Colonic mucosa (tissue), 4 donors: Measurements from ENCODE around the gene NRCAM. TPM values are rescaled to one million over a fixed set of nuclear protein-coding genes. Genes with fewer than 3 reads are reported as not detected.

Source experiments
- DNase-seq: peaks from one replicate; pipeline ENCODE4 v3.0.0-alpha.2; 2020
- H3K27ac ChIP-seq: fragments of 200-600 bp; one replicate; pipeline ENCODE4 v1.8.0; 2021
- H3K27me3 ChIP-seq: fragments of 200-600 bp; one replicate; pipeline ENCODE4 v1.8.0; 2021
- H3K36me3 ChIP-seq: fragments of 200-600 bp; one replicate; pipeline ENCODE4 v1.8.0; 2021
- H3K4me1 ChIP-seq: fragments of 200-600 bp; one replicate; pipeline ENCODE4 v1.8.0; 2021; ENCODE audit warnings: mild to moderate bottlenecking
- H3K4me3 ChIP-seq: fragments of 200-600 bp; one replicate; pipeline ENCODE4 v1.8.0; 2021
- H3K9ac ChIP-seq, 2 donors: one replicate each; pipeline ENCODE4 v1.7.0; 2013; ENCODE audit warnings: control low read depth in 2 of 2, low read depth in 2 of 2, low read length in 2 of 2
- H3K9me3 ChIP-seq: fragments of 200-600 bp; one replicate; pipeline ENCODE4 v1.8.0; 2021
- intact Hi-C: fragments of 100-400 bp; cut with DNase I; formaldehyde crosslinking; loops from one replicate; pipeline ENCODE4 v1.14.1; 2022
- total RNA-seq, 2 donors: library from RNA; stranded (reverse); fragmentation: NEBNext Ultra II Directional in 1 of 2; extraction: Animal tissue kit (Norgen Biotek cat#: 25700) in 1 of 2; gene quantifications; one replicate each; pipeline ENCODE4 v1.2.1, GENCODE V29; 2021
- TF ChIP-seq, protein P1 (sequence below): fragments of 200-600 bp; IDR thresholded peaks from one replicate; pipeline ENCODE4 v1.8.0; 2022; ENCODE audit warnings: antibody characterized with exemption, mild to moderate bottlenecking
- donor health status: healthy.
- donor health status: DM: no; HTN: no; CAD: no.
- donor health status: DM: no; HTN: no; CAD: no.

Gene NRCAM
- total RNA-seq, 2 donors from 2014 or later: 0.42 to 1.1 TPM

DNA sequence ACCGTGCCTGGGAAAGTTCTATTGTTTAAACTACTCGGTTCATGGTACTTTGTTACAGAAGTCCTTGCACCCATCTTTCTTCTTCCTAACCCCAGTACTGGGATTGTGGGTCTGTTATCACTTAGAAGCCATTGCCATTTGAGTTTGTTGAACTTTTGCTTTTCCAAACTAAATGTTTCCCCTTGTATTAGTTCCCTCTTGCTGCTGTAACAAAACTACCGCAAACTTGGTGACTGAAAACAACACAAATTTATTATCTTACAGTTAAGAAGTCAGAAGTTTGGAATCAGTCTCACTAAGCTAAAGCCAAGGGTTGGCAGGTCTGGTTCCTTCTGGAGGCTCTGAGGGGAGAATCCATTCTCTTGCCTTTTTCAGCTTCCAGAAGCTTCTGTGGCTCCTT lies 319.2 kb downstream of the NRCAM start:
- no peak overlapping the region for H3K9ac ChIP-seq
- TF ChIP-seq, protein P1, sequence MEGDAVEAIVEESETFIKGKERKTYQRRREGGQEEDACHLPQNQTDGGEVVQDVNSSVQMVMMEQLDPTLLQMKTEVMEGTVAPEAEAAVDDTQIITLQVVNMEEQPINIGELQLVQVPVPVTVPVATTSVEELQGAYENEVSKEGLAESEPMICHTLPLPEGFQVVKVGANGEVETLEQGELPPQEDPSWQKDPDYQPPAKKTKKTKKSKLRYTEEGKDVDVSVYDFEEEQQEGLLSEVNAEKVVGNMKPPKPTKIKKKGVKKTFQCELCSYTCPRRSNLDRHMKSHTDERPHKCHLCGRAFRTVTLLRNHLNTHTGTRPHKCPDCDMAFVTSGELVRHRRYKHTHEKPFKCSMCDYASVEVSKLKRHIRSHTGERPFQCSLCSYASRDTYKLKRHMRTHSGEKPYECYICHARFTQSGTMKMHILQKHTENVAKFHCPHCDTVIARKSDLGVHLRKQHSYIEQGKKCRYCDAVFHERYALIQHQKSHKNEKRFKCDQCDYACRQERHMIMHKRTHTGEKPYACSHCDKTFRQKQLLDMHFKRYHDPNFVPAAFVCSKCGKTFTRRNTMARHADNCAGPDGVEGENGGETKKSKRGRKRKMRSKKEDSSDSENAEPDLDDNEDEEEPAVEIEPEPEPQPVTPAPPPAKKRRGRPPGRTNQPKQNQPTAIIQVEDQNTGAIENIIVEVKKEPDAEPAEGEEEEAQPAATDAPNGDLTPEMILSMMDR: no peak
- H3K27me3 ChIP-seq: no peaks in the 10 kb centered on the region
- H3K4me3 ChIP-seq: no peak overlapping the region
- H3K4me1 ChIP-seq: no peaks in the 10 kb centered on the region
- no peak overlapping the region for H3K27ac ChIP-seq
- no peaks in the 10 kb centered on the region for H3K9me3 ChIP-seq
- intact Hi-C loops: no loop called here
- DNase-seq: no peak
- H3K36me3 ChIP-seq: no peaks in the 10 kb centered on the region

DNA sequence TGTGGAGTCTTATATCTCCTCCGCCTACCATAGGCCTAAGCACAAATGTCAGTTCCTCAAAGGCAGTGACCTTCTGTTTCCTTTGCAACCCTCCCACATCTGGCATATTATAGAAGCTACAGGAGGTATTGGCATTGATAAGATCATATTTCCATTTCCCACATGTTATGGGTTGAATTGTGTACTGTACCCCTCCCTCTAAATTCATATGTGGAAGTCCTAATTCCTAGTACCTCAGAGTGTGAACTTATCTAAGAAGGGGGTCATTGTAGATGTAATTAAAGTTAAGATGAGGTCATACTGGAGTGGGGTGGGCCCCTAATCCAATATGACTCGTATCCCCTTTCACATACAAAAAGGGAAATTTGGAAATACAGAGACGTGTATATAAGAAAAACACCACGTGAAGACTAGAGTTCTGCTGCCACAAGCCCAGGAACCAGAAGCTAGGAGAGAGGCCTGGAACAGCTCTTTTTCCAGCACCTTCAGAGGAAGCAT lies 320.0 kb downstream of the NRCAM start:
- DNase-seq: no peak
- no peak overlapping the region for H3K27ac ChIP-seq
- no peaks in the 10 kb centered on the region for H3K36me3 ChIP-seq
- no peaks in the 10 kb centered on the region for H3K9me3 ChIP-seq
- intact Hi-C loops: no loop called here
- no peak overlapping the region for H3K4me3 ChIP-seq
- no peaks in the 10 kb centered on the region for H3K4me1 ChIP-seq
- TF ChIP-seq, protein P1: no peak
- H3K27me3 ChIP-seq: no peaks in the 10 kb centered on the region
- H3K9ac ChIP-seq: no peak overlapping the region

DNA sequence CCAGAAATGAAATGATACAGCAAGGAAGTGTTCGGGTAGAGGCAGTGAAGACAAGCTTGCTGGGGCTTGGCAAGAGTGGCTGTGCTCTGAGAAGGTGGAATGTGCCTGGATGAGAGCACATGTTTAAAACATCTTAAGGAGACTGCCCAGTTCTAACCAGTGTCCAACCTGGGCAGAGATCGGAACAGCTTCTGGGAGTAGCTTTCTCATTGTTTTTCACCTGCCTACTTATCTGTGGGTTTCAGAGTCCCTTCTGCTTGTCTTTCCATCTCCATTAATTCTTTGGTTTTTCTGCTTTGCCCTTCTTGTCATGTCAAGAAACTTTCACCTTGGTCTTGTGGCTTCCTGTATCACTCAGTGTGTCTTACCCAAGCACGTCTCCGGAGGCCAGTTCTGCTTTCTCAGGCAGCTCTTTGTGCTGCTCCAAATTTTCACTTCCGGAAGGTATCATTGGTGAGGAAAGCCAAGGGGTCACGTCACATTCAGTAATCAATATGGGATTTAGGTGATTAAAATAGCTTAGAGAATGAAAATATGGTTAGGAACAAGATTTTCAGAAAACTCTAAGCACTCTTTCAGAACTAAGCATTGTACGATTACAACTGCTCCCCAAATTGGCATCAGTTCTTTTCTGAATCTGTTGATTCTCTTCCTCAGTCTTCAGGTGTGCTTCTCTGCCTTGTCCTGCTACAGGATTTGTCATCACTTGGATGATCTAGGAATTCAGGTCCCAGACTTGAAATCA lies 320.6 kb downstream of the NRCAM start:
- no peak overlapping the region for H3K9ac ChIP-seq
- TF ChIP-seq, protein P1: no peak
- H3K4me1 ChIP-seq: no peaks in the 10 kb centered on the region
- H3K27me3 ChIP-seq: no peaks in the 10 kb centered on the region
- no peaks in the 10 kb centered on the region for H3K9me3 ChIP-seq
- H3K36me3 ChIP-seq: no peaks in the 10 kb centered on the region
- no peak for DNase-seq
- intact Hi-C loops: no loop called here
- H3K4me3 ChIP-seq: no peak overlapping the region
- no peak overlapping the region for H3K27ac ChIP-seq

DNA sequence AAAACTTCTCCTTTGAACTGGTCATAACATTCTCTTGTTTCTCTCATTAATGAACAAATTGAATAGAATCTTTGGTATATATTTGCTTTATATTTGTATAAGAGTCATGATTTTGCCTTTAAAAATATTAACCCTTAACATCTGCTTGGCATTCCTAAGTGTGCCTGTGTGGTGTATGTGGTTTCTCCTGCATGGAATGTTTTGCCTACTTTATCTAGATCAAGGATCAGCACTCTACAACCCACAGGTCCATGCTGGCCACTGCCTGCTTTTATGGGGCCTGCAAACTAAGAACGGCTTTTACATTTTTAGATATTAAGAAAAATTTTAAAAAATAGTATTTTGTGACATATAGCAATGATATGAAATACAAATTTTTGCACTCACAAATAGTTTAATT lies 321.8 kb downstream of the NRCAM start:
- Histone ChIP-seq H3K9me3 (no peaks in the 10 kb centered on the region), H3K4me1 (no peaks in the 10 kb centered on the region), H3K4me3 (no peak overlapping the region), H3K9ac (no peak overlapping the region), H3K27me3 (no peaks in the 10 kb centered on the region), H3K27ac (no peak overlapping the region), H3K36me3 (no peaks in the 10 kb centered on the region)
- intact Hi-C loops: no loop called here
- TF ChIP-seq, protein P1: no peak
- DNase-seq: no peak

DNA sequence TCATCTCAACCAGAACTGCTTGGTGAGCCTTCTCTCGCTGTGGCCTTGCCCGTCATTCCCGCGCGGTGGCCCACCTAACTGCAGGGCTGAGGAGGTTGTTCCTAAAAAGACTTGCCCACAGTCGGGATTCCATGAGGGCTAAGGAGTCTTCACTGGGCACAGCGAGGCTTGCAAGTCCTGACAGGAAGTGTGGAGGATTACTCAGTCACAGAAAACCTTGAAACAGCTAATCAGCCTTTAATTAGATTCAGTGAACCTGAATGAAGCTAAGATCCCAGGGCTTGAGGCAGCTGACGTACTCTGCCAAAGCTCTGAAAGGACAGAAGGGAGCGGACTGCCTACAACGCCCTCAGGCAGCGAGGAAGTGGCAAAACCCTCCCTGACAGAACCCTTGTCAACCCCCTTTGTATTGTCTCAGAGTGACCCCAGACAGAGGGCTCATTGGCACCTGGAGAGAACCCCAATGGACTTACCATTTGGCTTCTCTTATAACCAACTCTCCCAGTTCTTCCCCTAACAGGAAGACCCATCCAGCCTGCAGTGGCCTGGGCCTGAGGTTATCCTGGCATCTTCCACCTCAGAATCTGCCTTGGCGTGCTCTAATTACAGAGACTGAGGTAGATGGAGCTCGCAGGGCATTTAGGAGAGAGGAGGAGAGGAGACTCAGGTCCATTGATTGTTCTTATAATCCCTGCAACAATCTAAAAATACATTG lies 323.5 kb downstream of the NRCAM start:
- TF ChIP-seq, protein P1: no peak
- intact Hi-C loops: no loop called here
- H3K27me3 ChIP-seq: no peaks in the 10 kb centered on the region
- no peaks in the 10 kb centered on the region for H3K4me1 ChIP-seq
- no peak overlapping the region for H3K4me3 ChIP-seq
- H3K27ac ChIP-seq: no peak overlapping the region
- H3K36me3 ChIP-seq: no peaks in the 10 kb centered on the region
- no peak overlapping the region for H3K9ac ChIP-seq
- H3K9me3 ChIP-seq: no peaks in the 10 kb centered on the region
- DNase-seq: no peak
